ENCODE data around the gene BTN3A1. TPM values are rescaled to one million over a fixed set of nuclear protein-coding genes. Genes with fewer than 3 reads are reported as not detected.

BTN3A1 gene
- polyA plus RNA-seq, 1 experiment: 18.4 TPM

DNA sequence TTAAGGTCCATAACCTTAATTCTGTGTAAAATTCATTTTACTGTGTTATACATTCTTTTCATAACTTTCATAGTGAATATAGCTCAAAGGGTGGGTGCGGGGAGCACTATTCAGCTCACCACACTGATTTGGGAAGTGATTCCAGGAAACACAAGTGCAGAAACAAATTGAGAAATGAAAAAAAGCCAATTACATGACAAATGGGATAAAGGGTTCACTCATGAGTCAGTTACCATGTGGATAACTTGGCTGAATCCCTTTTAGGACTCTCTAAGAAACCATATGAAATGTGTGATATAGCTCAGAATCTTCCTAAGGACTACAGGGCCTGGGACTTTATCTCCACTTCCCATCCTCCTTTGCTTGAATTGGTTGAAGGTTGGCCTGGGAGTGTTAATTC, 52.6 kb downstream of the BTN3A1 start:
- CTCF ChIA-PET: no interaction called here
- peaks cover 2% of the 10 kb centered on the region for H3K36me3 ChIP-seq (ENCODE audit: control insufficient read depth, insufficient read depth, low read length)
- no peak for DNase-seq (ENCODE audit: low read depth)
- POLR2A ChIA-PET: interaction anchor here (0.6 kb wide), 1 partner anchor 83 kb away, joined by 9 read pairs; no protein-coding TSS in a partner anchor
- no peak overlapping the region for H3K4me3 ChIP-seq (ENCODE audit: low read depth, low read length)
- TF ChIP-seq, protein P1, sequence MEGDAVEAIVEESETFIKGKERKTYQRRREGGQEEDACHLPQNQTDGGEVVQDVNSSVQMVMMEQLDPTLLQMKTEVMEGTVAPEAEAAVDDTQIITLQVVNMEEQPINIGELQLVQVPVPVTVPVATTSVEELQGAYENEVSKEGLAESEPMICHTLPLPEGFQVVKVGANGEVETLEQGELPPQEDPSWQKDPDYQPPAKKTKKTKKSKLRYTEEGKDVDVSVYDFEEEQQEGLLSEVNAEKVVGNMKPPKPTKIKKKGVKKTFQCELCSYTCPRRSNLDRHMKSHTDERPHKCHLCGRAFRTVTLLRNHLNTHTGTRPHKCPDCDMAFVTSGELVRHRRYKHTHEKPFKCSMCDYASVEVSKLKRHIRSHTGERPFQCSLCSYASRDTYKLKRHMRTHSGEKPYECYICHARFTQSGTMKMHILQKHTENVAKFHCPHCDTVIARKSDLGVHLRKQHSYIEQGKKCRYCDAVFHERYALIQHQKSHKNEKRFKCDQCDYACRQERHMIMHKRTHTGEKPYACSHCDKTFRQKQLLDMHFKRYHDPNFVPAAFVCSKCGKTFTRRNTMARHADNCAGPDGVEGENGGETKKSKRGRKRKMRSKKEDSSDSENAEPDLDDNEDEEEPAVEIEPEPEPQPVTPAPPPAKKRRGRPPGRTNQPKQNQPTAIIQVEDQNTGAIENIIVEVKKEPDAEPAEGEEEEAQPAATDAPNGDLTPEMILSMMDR (IDR thresholded peaks at IDR 0.05; ENCODE audit: insufficient read depth, low read depth, low read length): no peak
- H3K27me3 ChIP-seq (ENCODE audit: control insufficient read depth, insufficient read depth, low read length): no peaks in the 10 kb centered on the region

DNA sequence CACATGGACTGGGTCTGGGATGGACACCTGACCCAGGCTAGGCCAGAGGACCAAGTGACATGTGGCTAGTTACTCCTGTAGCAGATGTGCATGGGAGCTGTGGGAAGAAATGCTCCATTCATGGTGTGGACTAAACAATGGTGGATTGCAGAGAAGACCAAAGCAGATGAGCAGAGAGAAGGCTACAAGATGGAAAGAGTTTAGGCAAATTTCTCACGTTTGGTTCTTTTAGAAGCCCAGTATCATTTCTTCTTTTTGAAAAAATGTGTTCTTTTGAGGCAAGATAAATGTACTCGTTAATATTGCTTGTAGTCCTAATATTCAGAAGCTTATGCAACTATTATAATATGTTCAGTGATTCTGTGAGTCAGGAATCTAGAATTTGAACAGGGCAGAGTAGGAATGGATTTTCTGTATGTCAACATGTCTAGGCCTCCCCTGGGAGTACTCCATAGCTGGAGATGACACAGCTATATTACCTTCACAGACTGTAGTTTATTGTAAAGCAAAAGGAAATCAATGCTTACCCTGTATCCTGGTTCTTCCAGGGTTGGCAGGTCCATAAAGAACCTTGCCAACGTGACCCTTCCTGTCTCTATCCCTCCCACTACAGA, 53.4 kb downstream of the BTN3A1 start:
- H3K27me3 ChIP-seq (ENCODE audit: control insufficient read depth, insufficient read depth, low read length): no peaks in the 10 kb centered on the region

DNA sequence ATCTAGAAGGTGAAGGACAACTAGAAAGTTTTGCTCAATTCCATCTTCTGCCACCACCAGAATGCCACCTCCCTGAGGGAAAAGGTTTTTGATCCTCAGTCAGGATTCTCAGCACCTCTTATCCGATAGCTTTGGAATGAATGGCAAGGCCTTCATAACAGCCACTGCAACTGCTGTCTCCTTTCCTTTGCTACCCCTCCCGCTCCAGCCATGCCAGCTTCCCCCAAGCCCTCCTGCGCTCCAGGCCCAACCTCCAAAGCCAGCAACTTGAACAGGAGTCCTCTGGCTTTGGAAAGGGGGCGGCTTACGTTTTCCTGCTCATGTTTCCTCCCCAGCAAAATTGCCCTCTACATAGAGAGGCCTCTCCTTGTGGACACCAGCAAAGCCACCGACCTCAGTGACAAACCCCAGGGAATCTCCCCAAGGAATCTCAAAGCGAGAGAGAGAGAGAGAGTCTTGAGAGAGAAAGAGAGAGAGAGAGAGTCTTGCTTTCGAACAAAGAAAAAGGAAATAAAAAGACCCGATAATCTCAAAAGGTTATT, 55.3 kb downstream of the BTN3A1 start:
- TF ChIP-seq, protein P1 (IDR thresholded peaks at IDR 0.05; ENCODE audit: insufficient read depth, low read depth, low read length): no peak
- POLR2A ChIA-PET: interaction anchor here (0.7 kb wide), 1 partner anchor 27 kb away, joined by 4 read pairs; no protein-coding TSS in a partner anchor
- Histone ChIP-seq H3K36me3 (ENCODE audit: control insufficient read depth, insufficient read depth, low read length) (peaks cover 6% of the 10 kb centered on the region), H3K27me3 (ENCODE audit: control insufficient read depth, insufficient read depth, low read length) (no peaks in the 10 kb centered on the region), H3K4me3 (ENCODE audit: low read depth, low read length) (peak overlapping the region; percentile 15; the same call in 1 of the 2 replicates)
- CTCF ChIA-PET: no interaction called here
- no peak for DNase-seq (ENCODE audit: low read depth)

More for the DNA sequence above, 53.4 kb downstream of the BTN3A1 start:
- ChIA-PET POLR2A (no interaction called here), CTCF (interaction anchor here (0.7 kb wide), 1 partner anchor 82 kb away, joined by 3 read pairs; the partner anchor contains the start of gene HMGN4)
- Histone ChIP-seq H3K4me3 (ENCODE audit: low read depth, low read length) (no peak overlapping the region), H3K36me3 (ENCODE audit: control insufficient read depth, insufficient read depth, low read length) (peaks cover 6% of the 10 kb centered on the region)
- no peak for DNase-seq (ENCODE audit: low read depth)
- TF ChIP-seq, protein P1 (IDR thresholded peaks at IDR 0.05; ENCODE audit: insufficient read depth, low read depth, low read length): no peak

DNA sequence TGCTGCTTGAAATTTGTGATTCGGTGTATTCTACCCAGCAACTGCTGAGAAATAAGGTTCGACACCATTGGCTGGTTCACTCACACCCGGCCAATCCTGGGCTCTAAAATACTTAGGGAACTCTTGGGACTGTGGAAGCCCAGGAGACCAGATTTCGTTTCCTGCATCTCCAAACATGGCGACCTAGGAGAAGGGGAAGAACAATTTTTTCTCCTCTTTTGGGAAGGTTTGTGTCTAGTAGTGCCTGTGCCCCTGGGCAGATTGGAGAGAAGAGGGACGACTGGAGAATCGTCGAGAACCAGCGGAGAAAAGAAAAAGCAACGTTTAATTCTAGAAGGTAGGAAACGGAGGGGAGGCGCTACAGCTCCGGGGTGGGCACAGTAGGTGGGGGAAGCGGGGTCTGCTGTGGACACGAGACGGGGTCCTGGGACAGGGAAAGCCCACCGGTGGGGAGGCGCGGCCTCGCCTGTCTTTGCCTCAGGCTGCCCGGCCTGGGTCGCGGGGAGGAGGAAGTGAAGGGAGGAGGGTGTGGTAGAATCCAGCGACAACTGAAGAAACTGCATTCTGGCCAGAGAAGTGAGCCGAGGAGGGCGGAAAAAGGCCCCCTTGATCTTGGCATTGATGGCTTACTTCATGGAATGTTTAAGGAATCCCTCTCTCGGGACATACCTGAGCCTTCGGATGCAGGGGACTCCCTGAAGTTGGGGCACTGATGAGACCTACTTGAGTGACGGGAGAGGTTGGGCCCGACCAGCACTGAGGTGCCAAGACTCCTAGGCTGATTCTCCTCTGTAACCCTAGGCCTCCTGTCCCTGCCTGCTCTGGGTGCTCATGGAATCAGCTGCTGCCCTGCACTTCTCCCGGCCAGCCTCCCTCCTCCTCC, 56.0 kb downstream of the BTN3A1 start, which contains the start of gene BTN2A1:
TSS of gene BTN2A1 (plus strand) at position 150 of the 883 bp plus-strand sequence. CDS start at position 832, 682 bp downstream.
- POLR2A ChIA-PET: no interaction called here
- TF ChIP-seq, protein P1 (IDR thresholded peaks at IDR 0.05; ENCODE audit: insufficient read depth, low read depth, low read length): no peak
- Histone ChIP-seq H3K27me3 (ENCODE audit: control insufficient read depth, insufficient read depth, low read length) (no peaks in the 10 kb centered on the region), H3K36me3 (ENCODE audit: control insufficient read depth, insufficient read depth, low read length) (peaks cover 6% of the 10 kb centered on the region), H3K4me3 (ENCODE audit: low read depth, low read length) (peak within 1 kb of the TSS; percentile 94)
- peak; percentile 88 for DNase-seq (ENCODE audit: low read depth)
- CTCF ChIA-PET: interaction anchor here (0.6 kb wide), 1 partner anchor 42 kb away, joined by 4 read pairs; no protein-coding TSS in a partner anchor

Measured in BJ (cell line).